HCEC 1CT (cell line): ENCODE measurements around the gene STT3B.
"Not testable (repeated sequence)": the region's sequence is repeated elsewhere in the genome, so short reads cannot be mapped to it uniquely, and the experiment has no call there.

Source experiments
- DNase-seq: peaks from one replicate; pipeline ENCODE4 v3.0.0-alpha.2; 2017

STT3B gene

DNA sequence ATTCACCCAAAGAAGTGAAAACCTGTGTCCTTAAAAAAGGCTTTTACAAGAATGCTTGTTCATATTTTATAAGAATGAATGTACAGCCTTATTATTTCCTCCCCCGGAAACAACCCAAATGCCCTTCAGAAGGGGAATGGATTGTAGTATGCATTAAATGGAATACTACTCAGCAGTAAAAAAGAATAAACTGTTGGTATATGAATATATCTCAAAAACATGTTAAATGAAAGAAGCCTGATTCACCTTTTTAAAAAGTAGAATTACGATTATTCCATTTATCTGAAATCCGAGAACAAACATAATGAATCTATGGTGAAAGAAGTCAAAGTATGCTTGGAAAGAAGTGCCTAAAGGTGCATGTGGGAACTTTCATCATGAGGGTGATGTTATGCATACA, 20.5 kb downstream of the STT3B start:
- DNase-seq = no peak

DNA sequence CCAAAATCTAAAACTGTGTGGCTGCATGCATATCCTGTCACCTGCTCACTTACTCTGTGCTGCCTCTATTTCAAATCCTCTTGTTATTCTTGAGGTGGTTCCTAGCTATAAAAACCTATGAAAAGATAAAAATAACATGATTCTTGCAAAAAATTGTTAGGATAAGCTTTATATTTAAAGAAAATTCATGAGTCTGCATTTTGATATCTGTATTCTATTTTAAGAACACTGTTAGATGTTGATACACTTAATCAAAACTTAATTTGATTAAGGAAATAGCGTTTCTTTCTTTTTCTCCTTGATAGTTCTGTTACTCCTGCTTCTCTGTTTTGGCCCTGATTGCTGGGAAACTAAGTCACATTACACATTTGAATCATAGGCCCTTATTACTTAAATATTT, 22.5 kb downstream of the STT3B start:
- DNase-seq = no peak

DNA sequence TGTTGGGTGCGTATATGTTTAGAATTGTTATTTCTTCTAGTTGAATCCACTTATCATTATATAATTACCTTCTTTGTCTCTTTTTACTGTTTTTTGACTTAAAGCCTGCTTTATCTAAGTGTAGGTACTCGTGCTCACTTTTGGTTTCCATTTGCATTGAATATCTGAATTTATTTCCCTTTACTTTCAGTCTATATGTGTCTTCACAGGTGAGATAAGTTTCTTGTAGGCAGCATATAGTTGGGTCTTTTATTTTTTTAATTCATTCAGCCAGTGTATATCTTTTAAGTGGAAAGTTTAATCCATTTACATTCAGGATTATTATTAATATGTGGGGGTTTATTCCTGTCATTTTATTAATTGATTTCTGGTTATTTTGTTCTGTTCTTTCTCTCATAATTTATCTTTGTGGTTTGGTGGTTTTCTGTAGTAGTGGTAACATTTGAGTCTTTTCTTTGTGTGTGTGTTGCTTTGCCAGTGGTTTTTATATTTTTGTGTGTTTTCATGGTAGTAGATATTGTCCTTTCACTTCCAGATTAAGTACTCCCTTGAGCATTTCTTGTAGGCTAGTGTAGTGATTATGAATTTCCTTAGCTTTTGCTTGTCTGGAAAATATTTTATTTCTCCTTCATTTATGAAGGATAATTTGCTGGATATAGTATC, 27.3 kb downstream of the STT3B start:
- DNase-seq = no peak

DNA sequence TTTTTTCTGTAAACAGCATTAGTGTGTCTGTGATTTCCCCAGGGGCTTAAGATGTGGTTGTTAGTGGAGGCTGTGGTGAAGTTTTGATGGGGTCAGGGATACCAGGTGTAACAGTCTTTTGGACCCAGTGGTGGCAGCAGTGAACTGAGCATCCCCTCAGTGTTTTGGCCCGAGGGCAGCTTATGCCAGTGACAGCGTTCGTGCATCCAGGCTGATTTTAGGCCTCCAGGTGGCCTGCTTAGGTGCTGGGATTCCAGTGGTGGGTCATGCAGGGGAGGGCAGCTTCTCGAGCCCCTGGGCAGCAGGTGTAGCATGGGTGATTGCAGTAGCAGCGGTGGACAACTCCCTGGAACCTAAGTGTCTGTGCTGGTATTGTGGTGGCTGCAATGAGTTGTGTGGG, 29.2 kb downstream of the STT3B start:
- no peak for DNase-seq

DNA sequence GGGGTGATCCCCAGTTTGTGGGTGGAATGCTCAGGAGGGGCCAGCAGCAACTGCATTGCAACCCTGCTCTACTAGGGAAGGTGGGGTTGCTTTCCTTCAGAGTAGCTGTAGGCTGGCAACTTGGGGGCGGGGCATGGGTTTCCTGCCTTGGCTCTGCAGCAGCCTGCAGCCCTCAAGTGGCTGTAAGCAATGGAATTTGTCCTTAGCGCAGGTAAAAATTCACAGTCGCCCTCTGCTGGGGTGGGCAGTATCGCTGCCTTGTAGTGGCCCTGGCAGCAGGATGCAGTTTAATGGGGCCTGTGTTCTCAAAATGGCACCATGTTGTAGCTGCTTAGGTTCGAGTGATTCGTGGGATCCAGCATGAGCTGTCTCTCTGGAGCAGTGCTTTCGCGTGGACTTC, 29.8 kb downstream of the STT3B start:
- DNase-seq = no peak

DNA sequence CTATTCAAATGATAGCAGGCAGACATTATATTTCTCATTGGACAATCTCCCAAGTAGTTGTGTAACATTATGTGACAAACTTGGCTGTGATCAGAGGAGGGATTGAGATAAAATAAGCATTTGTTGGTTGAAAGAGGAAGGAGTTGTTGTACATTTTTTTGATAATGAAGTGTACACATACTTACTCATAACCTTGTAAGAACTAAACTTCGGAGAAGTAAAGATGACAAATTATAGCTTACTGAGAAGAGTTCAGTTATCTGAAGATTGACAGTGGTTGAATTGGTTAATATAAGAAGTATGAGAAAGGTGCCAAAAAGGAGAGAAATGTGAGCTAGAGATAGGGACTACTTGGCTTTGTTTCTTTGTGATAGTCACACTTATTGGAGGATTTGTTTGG, 32.6 kb downstream of the STT3B start:
- DNase-seq = peak; percentile 27

DNA sequence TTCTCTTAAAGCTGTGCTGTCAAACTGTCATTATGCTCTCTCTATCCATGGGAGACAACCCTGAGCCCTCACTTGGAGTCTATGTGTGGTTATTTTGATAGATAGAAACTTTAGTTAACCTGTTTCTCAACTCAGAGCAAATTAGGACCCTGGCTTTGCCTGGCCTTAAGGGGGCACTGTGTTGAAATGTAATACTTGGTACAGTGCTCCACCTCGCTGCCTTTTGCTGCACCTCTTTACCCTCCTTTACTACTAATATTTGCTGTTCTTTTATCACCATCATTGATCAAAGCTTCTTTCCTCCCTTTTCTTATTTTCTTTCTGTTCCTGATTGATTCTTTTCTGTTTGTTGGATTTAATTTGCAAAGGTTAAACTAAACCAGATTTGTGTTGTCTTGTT, 34.3 kb downstream of the STT3B start:
- DNase-seq = no peak

DNA sequence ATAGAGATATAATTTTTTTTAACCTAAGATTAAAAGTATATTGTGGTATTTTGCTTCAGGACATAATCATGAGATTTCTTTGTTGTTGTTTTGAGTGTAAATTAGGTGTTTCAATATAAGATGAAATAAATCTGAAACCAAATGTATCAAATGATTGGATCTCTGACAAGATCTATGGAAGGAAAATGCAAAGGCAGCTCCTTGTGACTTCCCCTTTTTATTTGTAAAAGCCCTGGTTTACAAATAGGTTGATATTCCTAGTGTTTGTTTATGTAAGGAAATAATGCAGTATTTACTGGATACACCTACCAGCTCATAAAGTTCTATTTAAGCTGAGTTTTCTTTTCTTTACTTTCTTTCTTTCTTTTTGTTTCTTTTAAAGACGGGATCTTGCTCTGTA, 35.9 kb downstream of the STT3B start:
- no peak for DNase-seq

DNA sequence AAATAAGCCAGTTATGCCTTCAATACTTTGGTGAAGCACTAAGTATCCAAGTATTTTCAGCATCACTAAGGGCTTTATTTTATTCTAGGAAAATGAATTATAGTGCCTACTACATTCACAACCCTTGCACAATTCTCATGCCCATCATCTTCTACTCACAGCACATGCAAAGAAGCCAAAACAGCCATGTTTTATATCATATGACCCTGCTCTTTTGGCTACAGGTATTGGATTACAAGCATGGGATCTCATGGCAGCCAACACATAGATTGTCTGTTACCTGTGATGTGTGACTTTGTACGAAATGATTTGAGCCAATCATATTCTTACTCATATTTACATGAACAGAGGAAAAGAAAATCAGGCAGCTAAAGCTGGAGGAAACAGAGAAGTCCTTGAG, 38.6 kb downstream of the STT3B start:
- no peak for DNase-seq

DNA sequence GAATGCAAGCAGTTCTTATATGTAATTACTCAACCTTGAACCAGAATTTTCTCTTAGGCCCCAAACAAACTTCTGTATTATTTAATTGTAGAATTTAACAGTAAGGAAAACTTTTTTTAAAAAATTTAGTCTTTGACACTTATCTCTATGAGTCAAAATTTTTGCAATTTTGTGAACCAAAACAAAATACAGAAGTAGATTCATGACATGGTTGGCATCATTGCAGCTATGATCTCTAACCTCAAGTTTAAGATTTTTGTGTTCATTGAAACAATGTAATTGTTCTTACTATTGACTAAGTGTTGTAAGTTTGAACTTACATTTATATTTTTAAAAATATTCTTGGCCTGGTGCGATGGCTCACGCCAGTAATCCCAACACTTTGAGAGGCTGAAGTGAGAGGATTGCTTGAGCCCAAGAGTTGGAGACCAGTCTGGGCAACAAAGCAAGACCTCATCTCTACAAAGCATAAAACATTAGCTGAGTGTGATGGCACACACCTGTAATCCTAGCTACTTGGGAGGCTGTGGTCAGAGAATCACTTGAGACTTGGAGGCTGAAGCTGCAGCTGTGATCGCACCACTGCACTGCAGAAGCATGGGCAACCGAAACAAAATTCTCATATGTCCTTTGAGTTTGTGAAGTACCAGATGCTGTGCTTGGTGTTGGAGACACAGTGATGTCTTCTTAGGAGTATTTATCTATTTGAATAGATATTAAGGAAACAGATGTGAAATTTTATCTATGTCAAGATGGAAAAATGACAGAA, 39.7 kb downstream of the STT3B start:
- no peak for DNase-seq

DNA sequence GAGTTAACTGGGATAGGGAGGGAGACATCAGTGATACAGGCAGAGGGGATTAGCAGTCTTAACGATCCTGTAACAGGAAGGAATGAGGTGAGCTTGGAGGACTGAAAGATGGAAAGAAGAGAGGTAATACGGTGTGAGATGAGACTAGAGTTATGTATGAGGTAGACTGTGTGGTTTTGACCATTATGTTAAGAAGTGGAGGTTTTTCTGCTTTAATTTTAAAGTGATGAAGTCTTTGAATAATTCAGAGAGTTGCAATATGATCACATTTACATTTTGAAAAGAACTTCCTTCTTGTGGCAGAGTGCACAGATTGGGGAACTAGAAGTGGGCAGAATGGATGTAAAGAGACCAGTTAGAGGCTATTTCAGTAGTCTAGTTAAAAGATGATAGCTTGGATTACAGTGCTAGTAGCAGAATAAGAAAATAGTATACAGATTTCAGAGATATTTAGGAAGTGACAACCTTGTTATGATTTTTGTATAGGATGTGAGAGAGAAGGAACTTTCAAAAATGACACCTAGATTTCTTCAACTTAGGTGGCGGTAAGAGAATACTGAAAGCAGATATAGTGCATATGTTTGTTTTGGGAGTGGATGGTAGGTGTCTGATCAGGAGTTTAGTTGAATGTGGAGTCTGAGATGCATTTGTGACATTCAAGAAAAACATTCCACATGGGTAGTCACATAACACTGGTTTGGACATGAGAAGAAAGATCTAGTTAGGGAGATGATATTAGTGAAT, 40.5 kb downstream of the STT3B start:
- DNase-seq = no peak

DNA sequence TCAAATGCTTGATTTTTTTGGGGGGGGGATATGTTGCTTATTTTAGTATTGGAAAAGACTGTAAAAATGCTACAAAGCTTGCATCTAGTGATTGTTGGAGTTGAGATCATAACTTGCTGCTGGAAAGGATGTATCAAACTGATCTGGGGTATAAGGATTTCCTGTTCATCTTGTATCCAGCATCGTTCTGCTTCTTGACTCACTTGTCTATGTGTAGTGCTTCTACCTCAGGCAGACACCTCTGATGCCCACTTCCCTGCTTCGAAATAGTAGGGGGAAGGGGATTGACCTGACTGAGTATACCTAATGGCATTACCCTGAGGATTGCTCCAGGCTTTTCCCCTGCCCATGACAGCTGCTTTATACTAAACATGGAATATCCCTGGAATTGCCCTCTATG, 42.7 kb downstream of the STT3B start:
- no peak for DNase-seq

DNA sequence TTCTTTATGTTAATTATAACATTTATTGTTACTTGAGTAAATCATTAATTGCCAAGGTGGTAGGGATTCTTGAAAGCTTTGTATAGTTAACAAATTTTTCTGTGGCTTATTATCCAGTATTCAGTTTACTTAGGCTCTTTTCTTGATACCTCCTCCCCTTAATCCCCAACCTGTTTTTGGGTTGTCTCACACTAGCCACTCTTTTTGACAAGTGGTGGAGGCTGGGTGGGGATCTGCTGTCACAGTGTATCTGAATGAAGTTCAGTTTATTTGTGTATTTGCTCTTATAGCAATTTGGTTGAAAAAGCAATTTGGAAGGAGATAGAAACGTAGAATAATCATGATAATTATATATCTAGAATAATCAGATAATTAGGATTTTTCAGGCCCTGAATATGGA, 43.8 kb downstream of the STT3B start:
- DNase-seq = no peak

DNA sequence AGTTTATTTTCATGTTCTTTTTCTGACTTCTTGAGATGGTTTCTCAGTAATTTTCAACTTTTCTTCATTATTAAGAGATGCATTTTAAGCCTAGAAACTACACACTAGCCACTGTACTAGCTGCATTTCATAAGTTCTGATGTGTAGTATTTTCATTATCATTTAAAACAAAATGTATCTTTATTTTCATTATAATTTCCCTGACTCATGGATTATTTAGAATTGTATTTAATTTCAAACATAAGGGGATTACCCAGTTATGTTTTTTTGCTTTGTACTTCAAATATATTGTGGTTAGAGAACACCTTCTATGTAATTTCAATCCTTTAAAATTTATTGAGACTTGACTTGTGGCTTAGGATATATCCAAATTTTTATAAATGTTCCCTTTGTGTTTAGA, 44.5 kb downstream of the STT3B start:
- DNase-seq = no peak

DNA sequence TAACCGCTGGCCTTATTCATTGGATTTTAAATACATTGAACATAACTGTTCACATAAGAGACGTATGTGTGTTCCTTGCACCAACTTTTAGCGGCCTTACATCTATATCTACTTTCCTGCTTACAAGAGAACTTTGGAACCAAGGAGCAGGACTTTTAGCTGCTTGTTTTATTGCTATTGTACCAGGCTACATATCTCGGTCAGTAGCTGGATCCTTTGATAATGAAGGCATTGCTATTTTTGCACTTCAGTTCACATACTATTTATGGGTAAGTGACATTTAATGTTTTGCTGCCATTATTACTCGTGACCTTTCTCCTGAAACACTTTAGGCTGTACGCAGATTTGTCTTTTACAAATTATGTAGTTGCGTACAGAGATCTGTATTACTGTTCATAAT, 47.1 kb downstream of the STT3B start:
- no peak for DNase-seq

DNA sequence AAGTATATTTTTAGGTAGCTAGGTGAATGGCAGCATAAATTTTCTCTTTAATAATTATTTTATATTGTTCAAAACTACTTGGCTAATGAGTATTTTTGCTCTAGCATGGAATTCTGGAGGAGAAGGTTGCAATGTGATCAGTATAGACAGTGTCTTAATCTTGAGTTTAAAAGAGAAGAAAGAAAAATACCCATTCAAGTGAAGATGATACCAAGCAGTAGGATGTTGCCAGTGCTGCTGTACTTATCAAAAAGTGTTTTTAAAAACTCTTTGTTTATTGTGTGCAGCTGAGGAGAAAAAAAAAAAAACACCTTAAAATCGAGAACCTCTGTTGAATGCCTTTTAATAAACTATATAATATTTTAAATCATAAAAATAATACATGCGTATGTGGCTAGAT, 47.9 kb downstream of the STT3B start:
- no peak for DNase-seq

DNA sequence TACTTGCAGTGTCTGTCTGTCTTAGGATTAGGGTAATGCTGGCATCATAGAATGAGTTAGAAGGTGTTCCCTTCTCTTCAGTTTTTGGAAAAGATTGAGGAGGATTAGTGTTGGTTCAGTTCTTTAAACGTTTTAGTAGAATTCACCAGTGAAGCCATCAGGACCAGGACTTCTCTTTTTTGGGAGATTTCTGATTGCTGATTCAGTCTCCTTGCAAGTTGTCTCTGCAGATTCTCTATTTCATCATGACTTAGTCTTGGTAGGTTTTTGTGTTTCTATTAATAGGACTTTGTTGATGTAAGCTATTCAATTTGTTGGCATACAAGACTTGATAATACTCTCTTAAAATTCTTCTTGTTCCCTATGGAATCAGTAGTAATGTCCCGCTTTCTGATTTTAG, 48.9 kb downstream of the STT3B start:
- peak; percentile 19 for DNase-seq

DNA sequence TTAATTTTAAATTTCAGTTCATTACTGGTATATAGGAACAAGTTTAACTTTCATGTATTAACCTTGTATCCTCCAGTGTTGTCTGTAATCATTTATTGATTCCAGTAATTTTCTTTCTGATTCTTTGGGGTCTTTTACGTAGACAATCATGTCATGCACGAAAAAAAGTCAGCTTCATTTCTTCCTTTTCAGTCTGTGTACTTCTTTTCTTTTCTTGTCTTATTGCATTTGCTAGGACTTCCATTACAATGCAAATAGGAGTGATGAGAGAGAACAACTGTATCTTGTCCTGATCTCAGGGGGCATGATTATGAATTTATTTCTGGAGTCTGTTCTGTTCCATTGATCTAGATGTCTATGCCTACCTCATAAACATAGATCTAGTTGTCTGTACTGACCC, 56.5 kb downstream of the STT3B start:
- DNase-seq = no peak

DNA sequence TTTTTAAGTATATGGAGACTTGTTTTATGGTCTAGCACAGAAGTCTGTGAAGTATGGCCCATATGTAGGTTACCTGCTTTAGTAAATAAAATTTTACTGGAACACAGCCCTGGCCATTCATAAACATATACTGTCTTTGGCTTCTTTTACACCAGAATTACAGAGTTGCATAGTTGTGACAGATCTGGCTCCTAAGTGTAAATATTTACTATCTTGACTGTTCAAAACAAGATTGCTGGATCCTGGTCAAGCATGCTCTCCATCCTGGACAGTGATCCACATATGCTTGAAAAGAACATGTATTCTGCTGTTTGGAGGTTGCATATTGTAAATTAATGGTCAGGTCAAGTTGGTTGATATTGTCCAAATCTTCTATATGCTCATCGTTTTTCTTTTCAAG, 57.9 kb downstream of the STT3B start:
- no peak for DNase-seq

DNA sequence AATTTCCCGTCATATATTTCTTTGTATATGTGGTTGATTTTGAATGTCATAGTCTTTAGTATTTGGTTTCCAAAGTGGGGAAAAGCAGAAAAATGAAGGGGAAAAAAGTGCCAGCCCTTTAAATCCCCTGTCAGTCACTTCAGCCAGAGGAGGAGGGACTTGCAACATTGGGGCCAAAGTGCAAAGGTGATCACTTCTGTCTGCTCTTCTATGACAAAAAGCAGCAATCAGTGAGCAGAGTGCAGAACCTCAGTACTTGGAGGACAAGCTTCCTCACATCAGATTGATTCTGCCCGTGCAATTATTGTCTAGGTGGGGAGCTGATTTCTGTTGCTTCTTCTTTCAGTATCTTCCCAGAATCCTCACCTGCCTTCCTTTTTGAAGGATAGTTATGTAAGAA, 60.0 kb downstream of the STT3B start:
- DNase-seq = no peak

DNA sequence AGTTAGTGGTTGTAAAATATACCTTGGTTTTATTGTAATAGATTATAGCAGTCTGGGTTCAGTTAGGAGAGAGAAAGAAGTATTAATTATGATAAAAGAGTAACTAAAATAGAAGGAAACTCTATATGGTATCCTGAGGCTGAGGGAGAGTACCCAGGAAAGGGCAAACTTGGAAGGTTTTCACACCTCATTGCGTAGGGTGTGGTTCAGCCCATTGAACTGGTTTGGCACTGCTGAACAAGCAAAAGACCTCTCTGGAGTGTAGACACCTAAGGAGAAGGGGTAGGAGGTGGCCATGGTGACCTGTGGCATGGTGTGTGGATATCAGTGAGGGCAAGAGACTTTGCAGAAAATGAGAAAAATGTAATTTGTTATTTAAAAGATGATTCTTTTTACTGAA, 63.5 kb downstream of the STT3B start:
- no peak for DNase-seq

DNA sequence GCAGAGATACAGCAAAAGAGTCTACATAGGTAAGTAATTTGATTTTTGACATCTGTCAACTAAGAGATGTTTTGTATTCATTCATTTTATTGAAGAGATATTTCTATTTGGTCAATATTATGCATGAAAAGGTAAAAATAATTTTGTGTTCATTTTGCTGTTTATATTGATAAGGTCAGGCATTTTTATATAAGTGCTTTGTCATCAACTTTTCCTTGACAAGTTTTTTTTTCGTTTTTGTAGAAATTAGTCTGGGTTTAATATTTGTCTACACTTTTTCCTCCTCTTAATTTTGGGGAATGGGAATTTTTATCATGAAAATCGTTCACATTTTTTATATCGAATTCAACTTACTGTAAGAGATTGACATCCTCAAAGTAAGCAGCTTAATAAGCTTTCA, 67.7 kb downstream of the STT3B start:
- no peak for DNase-seq

DNA sequence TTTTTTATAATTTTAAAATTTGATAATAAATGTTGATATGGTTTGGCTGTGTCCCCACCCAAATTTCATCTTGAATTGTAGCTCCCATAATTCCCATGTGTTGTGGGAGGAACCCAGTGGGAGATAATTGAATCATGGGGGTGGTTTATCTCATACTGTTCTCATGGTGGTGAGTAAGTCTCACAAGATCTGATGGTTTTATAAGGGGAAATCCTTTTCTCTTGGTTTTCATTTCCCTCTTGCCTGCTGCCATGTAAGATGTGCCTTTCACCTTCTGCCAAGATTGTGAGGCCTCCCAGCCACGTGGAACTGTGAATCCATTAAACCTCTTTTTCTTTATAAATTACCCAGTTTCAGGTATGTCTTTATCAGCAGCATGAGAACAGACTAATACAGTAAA, 72.6 kb downstream of the STT3B start:
- not testable (repeated sequence) for DNase-seq

DNA sequence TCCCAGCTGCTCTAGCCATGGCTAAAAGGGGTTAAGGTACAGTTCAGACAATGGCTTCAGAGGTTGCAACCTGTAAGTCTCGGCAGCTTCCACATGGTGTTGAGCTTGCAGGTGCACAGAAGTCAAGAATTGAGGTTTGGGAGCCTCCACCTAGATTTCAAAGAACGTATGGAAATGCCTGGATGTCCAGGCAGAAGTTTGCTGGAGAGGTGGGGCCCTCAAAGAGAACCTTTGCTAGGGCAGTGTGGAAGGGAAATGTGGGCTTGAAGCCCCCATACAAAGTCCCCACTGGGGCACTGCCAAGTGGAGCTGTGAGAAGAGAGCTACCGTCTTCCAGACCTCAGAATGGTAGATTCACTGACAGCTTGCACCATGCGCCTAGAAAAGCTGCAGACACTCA, 73.7 kb downstream of the STT3B start:
- DNase-seq = no peak
